SK-N-MC (cell line): ENCODE data around the gene BACH2.

Source experiments
- EZH2 ChIP-seq: fragments of 200-600 bp; sonication (generic); IDR thresholded peaks from one replicate; pipeline ENCODE4 v1.6.1; 2017; ENCODE audit warnings: antibody characterized with exemption
- FOXP2 ChIP-seq: optimal IDR thresholded peaks from 2 replicates; pipeline ENCODE3; 2011; ENCODE audit warnings: mild to moderate bottlenecking, moderate library complexity; ENCODE audit not compliant: insufficient read depth; ENCODE audit errors: extremely low read length, control extremely low read depth
- POLR2AphosphoS5 ChIP-seq: IDR thresholded peaks from 2 replicates; pipeline ENCODE4 v1.6.1; 2012; ENCODE audit warnings: mild to moderate bottlenecking, low read depth, low read length, borderline replicate concordance

DNA sequence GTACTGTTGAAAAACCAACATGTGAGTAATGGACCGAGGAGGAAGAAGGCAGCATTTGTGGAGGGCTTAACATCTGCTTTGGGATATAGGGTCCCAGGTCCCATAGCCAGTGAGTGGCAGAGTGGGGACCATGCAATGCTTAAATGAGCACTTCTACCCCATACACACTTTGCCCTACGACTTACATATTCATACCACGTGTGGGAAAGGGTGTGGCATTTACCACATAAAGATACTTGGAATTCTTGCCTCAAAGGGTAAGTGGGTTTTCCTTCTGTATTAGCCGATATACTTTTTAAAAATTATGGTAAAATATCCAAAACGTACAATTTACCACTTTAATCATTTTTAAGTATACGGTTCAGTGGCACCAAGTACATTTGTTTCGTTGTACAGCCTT lies 199.3 kb downstream of the BACH2 start:
- TF ChIP-seq POLR2AphosphoS5, result no peak
- no peak for TF ChIP-seq EZH2
- TF ChIP-seq FOXP2, result no peak
